Prostate gland (tissue), 2 donors: ENCODE data around the gene UBB. TPM values are rescaled to one million over a fixed set of nuclear protein-coding genes. Genes with fewer than 3 reads are reported as not detected.

Source experiments
- DNase-seq: peaks from one replicate; pipeline ENCODE4 v3.0.0-alpha.2; 2019; ENCODE audit warnings: low spot score
- H3K27ac ChIP-seq, 2 donors: fragments of 200-600 bp; sonication (generic); 2 replicates each; pipeline ENCODE4 v1.5.1; 2017 to 2019
- H3K27me3 ChIP-seq: fragments of 200-600 bp; sonication (generic); replicated peaks from 2 replicates; pipeline ENCODE4 v1.5.1; 2019; ENCODE audit not compliant: insufficient read depth
- H3K36me3 ChIP-seq, 2 donors: fragments of 200-600 bp; sonication (generic); 1 replicate in 1 of 2; 2 replicates in 1 of 2; pipeline versions ENCODE4 v1.5.1 to v1.8.1; 2017 to 2019
- H3K4me1 ChIP-seq: fragments of 200-600 bp; sonication (generic); replicated peaks from 2 replicates; pipeline ENCODE4 v1.5.1; 2019
- H3K4me3 ChIP-seq, 2 donors: fragments of 200-600 bp; sonication (generic); 2 replicates each; pipeline ENCODE4 v1.5.1; 2017 to 2019
- H3K9me3 ChIP-seq: fragments of 200-600 bp; sonication (generic); 2 replicates; pipeline ENCODE4 v1.5.1; 2017
- CTCF ChIP-seq, 4 experiments: fragments of 200-600 bp in 2 of 4; fragments of 450-650 bp in 2 of 4; sonication (generic) in 2 of 4; IDR thresholded peaks; 1 replicate in 3 of 4; 2 replicates in 1 of 4; pipeline ENCODE4 v1.5.1; 2016 to 2019; ENCODE audit warnings: antibody characterized with exemption in 4 of 4, mild to moderate bottlenecking in 2 of 4, moderate library complexity in 2 of 4
- POLR2A ChIP-seq: fragments of 450-650 bp; IDR thresholded peaks from one replicate; pipeline ENCODE4 v1.6.1; 2016; ENCODE audit warnings: antibody characterized with exemption, mild to moderate bottlenecking
- POLR2AphosphoS5 ChIP-seq: sonication (generic); formaldehyde crosslinking; IDR thresholded peaks from one replicate; pipeline ENCODE4 v1.6.1; 2017; ENCODE audit warnings: antibody characterized with exemption
- WGBS: methylation state at CpG from one replicate; pipeline ENCODE4 v1.1.5; 2018; 5-methylcytosine and 5-hydroxymethylcytosine counted together
- intact Hi-C: fragments of 100-400 bp; cut with DNase I; formaldehyde crosslinking; loops from one replicate; pipeline ENCODE4 v1.14.2; 2022
- total RNA-seq, 2 donors: library from RNA; depleted of rRNA; stranded (reverse); fragments of >200 nt; gene quantifications; one replicate each; pipeline ENCODE4 v1.1.0, GENCODE V29; 2016

Gene UBB
- total RNA-seq, 2 donors from 2014 or later = 1,174 to 1,571 TPM

- no peak for DNase-seq
- TF ChIP-seq POLR2AphosphoS5 (no peak), POLR2A (no peak), CTCF (IDR thresholded peaks at IDR 0.05) (no peak)
- Histone ChIP-seq H3K36me3 (no peaks in the 10 kb centered on the region), H3K4me1 (no peaks in the 10 kb centered on the region), H3K9me3 (no peaks in the 10 kb centered on the region), H3K4me3 (peak overlapping the region; percentile 62 to 63), H3K27ac (peak overlapping the region in 1 of 2 donors; percentile 43), H3K27me3 (no peaks in the 10 kb centered on the region)
- intact Hi-C loops = no loop called here
- WGBS = 27% methylated on average over 10 of the region's 10 CpGs
Measured at GRCh38 chr17:16351831-16352230, 29.1 kb upstream of the UBB start.

- Histone ChIP-seq H3K27ac (peak overlapping the region in 1 of 2 donors; percentile 43), H3K27me3 (no peaks in the 10 kb centered on the region), H3K4me3 (peak overlapping the region; percentile 62 to 63), H3K9me3 (no peaks in the 10 kb centered on the region), H3K36me3 (no peaks in the 10 kb centered on the region), H3K4me1 (no peaks in the 10 kb centered on the region)
- no peak for DNase-seq
- TF ChIP-seq POLR2A (no peak), POLR2AphosphoS5 (no peak), CTCF (IDR thresholded peaks at IDR 0.05) (no peak)
- intact Hi-C loops = no loop called here
- 1% methylated on average over 25 of the region's 25 CpGs for WGBS
Measured at GRCh38 chr17:16352303-16352666, 28.6 kb upstream of the UBB start.

GRCh38 chr17:16352667-16353316 lies 28.1 kb upstream of the UBB start:
- intact Hi-C loops = no loop called here
- WGBS = under 1% methylated on average over 73 of the region's 75 CpGs
- peak overlapping the region; percentile 62 to 63 for H3K4me3 ChIP-seq
- peak overlapping the region in 1 of 2 donors; percentile 43 for H3K27ac ChIP-seq
- H3K27me3 ChIP-seq = no peaks in the 10 kb centered on the region
- H3K36me3 ChIP-seq = no peaks in the 10 kb centered on the region
- peak; percentile 9 for DNase-seq
- no peak for TF ChIP-seq POLR2A
- TF ChIP-seq CTCF (IDR thresholded peaks at IDR 0.05) = no peak
- no peak for TF ChIP-seq POLR2AphosphoS5
- H3K4me1 ChIP-seq = no peaks in the 10 kb centered on the region
- H3K9me3 ChIP-seq = no peaks in the 10 kb centered on the region

- H3K36me3 ChIP-seq = no peaks in the 10 kb centered on the region
- peak; percentile 20 for DNase-seq
- WGBS = 23% methylated on average over 58 of the region's 83 CpGs
- H3K27me3 ChIP-seq = no peaks in the 10 kb centered on the region
- H3K4me3 ChIP-seq = peak within 1 kb of the TSS; percentile 62 to 63
- intact Hi-C loops = no loop called here
- no peaks in the 10 kb centered on the region for H3K4me1 ChIP-seq
- H3K27ac ChIP-seq = peak within 1 kb of the TSS; percentile 43 to 45
- TF ChIP-seq CTCF (IDR thresholded peaks at IDR 0.05) = peak in 2 of 4 experiments; percentile 5 to 36
- no peak for TF ChIP-seq POLR2AphosphoS5
- no peak for TF ChIP-seq POLR2A
- no peaks in the 10 kb centered on the region for H3K9me3 ChIP-seq
Measured at GRCh38 chr17:16353317-16354174, 27.3 kb upstream of the UBB start, which contains the start of gene CENPV. Gene CENPV, minus strand, starts transcription at chr17:16353469. Its CDS starts 33 bp downstream, at chr17:16353436.
